AML-193 (cell line): ENCODE results near the gene TAF15.

Source experiments
- DNase-seq, 2 experiments: peaks; one replicate each; lab custom pipeline; 2025; lab: John Stamatoyannopoulos, UW

TAF15 gene

DNA sequence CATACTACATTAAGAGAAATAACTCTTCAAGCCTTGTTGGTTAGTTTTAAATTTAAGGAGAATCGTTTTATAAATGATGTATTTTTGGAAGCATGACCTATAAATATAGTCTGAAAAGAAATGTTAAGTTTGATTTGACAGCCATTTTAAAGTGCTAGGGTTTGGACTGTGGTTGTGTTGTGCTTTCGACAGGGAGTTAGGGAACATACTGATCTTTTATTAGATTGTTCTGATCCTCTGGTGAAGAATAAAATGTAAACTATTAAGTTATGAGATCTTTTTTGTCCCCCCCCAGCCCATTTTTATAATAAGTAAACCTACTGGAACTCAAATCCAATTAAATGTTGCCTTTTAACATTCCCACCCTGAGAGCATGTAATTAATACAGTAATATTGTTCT, 12.0 kb downstream of the TAF15 start:
- no peak for DNase-seq

DNA sequence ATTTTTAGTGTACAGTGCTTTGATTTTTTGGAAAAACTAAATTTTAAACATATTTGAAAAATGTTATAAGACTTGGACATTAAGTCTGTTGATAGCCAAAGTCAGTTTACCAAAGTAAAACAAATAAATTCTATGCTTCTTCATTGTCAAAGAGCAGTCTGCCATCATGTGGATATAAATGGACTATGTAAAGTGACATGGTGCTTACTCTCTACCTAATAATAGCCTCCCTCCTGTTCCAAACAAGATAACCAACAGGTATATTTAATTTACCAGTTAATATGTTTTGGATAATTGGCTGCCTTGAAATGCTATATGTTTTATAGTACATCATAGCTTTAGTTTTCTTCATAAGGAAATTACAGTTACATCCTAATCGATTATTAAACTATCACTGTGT, 15.9 kb downstream of the TAF15 start:
- no peak for DNase-seq

DNA sequence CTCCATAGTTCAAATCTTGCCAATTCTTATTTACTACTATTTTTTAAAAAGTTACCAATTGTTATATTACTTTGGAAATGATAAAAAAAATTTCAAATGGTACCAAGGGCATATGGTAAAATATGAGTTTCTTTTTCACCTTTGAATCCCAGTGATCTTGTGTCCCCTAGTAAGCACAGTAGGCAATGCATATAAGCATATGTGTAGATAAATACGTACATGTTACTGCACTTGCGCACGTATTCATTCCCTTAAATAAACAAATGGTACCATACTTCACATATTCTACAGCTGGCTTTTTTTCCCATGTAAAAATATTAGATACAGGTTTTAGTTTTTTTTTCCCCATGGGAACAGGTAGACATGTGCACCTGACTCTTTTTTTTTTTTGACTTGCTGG, 31.8 kb downstream of the TAF15 start:
- no peak for DNase-seq

DNA sequence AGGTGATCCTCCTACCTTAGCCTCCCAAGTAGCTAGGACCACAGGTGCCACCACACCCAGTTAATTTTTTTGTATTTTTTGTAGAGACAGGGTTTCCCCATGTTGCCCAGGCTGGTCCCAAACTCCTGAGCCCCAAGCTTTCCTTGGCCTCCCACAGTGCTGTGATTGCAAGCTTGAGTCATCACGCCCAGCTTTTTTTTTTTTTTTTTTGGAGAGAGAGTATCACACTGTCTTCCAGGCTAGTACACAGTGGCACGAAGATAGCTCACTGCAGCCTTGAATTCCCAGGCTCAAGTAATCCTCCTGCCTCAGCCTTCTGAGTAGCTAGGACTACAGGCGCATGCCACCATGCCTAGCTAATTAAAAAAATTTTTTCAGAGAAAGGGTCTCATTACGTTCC, 32.2 kb downstream of the TAF15 start:
- DNase-seq: no peak

DNA sequence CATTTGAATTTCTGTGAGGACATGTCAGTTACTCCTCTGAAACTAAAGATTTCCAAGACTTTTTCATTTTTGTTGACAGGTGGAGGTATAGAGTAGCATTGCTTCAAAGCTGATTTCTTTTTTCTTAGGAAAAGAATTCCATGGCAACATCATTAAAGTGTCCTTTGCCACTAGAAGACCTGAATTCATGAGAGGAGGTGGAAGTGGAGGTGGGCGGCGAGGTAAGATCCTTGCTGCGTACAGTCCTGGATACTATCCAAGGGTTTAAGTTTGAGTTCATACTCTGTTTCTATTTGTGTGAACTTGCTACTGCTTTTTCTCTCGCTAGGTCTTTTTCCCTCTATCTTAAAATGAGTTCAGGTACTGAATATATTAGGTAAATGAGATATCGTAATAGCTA, 33.0 kb downstream of the TAF15 start:
- no peak for DNase-seq

DNA sequence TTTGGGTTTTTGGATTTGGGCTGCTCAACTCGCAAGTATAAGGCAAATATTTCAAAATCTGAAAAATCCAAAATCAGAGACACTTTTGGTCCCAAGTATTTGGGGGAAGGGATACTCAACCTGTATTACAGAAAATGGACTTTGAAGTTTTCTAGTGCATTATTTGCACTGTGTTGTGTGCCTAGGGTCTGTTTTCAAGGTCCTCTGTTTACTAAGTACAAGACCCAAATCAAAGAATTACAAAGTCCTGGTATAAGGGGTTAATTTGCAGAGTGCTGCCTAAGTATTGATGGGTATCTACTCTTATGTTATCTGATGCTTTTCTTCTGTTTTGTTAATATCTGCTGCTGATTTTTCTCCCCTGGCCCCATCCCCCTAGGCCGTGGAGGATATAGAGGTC, 34.4 kb downstream of the TAF15 start:
- no peak for DNase-seq

DNA sequence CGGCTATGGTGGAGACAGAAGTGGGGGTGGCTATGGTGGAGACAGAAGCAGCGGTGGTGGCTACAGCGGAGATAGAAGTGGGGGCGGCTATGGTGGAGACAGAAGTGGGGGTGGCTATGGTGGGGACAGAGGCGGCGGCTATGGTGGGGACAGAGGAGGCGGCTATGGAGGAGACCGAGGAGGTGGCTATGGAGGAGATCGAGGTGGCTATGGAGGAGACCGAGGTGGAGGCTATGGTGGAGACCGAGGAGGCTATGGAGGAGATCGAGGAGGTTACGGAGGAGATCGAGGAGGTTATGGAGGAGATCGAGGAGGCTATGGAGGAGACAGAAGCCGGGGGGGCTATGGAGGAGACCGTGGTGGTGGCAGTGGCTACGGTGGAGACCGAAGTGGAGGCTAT, 35.3 kb downstream of the TAF15 start:
- no peak for DNase-seq

DNA sequence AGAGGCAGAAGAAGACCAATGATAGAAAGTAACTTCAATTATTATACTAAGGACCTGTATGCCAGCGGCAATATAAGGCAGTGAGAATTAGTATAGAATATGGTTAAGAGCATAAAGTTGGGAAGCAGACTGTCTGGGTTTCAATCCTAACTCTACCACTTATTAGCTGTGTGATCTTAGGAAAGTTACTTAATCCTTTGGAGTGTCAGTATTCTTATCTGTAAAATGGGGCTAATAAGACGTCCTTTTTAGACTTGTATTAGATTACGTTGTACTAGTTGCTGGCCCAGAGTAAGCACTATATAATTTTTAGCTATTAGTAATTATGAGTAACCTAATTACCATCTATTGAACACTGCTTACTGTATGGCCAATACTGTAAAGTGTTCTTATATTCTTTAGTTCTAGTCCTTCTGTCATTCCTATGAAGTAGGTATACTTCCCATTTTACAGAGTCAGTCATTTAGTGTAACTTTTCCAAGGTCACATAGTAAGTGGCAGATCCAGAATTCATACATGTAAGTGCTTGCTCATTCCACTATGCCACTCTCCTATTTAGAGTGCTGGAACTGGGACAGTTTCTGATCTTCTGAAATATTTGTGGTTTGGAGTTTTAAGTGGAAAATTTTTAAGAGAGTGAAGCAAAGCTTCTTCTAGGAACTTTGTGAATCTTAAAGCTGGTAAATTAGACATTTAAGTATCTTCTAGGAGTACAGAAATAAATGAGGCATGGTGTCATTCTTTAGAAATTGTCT, 36.9 kb downstream of the TAF15 start:
- no peak for DNase-seq

DNA sequence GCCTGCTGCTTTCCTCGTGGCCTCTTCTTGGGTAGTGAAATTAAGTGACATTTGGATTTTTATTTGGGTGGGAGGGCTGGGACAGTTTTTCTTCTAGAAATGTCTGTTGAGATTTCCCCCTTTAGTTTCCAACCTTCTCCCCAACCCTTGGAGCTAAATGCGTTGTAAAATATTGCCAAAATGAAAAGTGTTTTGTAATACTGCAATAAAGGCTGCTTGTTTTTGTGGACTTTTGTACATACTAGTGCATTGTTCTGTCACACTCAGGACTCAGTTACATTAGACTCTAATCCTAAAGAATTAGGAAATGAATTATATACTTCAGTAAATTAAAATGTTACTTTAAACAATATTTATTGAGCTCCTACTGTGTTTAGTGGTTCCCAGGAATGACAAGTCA, 37.7 kb downstream of the TAF15 start:
- DNase-seq: no peak

DNA sequence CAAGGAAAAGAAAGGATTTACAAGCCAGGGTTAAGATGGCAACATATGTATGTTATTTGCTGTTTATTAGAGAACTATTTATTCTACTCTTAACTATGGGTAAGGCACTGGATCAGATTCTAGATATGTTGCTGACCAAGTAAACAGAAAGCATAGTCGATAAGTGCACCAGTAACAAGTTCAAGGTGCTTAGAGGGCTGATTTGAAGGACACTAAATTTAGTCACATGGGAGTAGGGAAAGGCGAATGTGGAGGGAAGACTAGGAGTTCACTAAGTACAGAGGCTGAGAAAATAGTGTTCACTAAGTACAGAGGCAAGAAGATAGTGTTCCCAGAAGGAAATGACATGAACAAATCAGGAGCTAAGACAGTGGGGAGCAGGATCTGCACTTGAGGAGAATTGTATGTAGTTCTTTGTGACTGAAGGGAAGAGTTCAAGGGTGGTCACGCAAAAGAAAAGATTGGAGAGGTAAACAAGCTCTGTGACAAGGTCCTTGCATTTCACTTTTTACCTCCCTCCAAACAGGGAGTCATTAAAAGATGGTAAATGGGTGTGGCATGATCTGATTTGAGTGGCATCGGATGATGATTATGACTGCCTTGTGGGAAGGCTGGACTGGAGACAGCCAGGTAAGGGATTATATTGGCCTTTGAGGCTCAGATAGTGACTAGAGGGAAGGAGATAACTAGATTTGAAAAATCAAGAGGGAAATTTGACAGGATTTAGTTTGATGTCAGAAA, 38.5 kb downstream of the TAF15 start:
- DNase-seq: no peak

DNA sequence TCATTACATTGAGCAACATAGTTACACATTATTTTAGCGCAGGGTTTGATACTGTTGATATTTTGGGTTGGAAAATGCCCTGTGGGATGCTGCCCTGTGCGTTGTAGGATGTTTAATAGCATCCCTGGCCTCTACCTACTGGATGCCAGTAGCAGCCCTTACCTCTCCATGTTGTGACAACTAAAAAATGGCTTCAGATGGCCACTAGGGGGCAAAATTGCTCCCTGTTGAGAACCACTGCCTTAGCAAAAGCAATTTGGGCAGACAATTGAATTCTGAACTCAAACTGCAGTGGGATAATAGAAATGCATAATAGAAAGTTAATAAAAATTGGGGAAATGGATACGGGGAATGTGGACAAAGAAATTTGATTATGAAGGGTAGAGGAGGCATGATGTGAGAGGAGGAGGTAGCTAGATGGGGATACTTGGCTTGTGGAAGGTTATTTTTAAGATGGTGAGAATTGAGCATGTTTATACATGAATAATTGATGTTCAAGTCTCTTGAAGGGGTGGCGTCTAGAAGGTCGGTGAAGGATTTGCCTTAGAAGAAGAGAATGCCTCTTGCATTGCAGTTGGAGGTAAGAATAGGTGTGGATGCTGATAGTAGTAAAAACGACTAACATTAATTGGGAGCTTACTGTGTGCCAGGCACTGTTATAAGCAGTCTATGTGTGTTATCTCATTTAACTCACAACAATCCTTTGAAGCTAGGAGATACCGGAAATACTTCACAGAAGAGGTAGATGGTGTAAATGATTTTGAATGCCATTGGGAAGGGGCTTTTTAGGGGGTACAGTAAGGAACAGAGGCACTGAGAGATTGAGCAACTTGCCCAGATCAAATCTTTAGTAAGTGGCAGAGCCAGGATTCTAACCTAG, 40.4 kb downstream of the TAF15 start:
- DNase-seq: peak; percentile 79 to 86

DNA sequence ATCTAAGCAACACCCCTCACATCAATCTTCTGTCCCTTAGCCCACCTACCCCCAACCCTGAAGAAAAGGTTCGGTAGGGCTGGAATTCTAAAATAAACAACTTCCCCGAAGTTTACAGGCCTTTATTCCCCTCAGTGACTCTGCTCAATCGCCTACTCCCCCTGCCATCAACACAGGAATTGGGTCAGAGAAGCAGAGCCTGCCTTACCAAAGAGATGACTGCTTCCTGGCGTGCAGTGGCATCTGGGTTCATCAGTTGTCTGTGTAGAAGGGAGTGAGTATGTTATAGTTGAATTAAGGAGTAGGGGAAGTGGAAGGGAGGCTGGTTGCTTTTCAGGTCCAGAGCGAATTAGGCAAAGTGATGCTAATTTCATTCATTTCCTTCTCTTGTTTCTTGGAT, 46.7 kb downstream of the TAF15 start:
- no peak for DNase-seq

DNA sequence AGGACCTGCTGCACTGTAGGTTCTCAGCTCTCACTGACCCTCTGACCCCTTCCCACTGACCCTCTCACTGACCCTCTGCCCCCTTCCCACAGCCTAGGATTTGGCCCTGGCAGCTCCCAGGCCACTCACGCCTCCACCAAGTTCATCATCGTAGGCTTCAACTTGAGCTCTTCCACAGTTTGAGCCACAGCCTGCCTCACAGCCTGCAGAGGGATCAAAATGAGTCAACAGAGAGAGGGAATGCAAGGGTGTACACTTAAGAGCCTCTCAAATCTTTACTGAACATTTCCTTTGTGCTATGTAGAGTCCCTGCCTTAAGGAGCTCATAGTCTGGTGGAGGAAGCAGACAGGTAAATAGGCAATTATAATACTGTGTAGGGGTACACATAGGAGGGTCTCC, 47.3 kb downstream of the TAF15 start:
- DNase-seq: no peak

DNA sequence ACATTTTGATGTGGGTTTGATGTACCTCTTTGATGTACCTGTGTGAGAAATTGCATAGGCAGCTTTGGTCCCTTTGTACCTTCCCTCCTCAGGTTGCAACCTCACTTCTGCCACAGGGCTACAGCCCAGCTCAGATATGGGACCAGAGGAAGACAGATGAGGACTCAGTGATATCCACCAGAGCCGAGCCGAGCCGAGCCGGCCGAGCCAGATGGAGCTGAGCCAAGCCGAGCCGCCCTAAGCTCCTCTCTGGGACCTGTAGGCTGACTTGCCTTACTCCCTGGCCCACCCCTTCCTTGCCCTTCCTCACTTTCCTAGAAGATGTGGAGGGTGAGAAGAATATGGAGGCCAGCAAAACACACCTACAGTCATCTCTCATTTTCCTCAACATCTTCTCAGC, 55.6 kb downstream of the TAF15 start:
- DNase-seq: no peak

DNA sequence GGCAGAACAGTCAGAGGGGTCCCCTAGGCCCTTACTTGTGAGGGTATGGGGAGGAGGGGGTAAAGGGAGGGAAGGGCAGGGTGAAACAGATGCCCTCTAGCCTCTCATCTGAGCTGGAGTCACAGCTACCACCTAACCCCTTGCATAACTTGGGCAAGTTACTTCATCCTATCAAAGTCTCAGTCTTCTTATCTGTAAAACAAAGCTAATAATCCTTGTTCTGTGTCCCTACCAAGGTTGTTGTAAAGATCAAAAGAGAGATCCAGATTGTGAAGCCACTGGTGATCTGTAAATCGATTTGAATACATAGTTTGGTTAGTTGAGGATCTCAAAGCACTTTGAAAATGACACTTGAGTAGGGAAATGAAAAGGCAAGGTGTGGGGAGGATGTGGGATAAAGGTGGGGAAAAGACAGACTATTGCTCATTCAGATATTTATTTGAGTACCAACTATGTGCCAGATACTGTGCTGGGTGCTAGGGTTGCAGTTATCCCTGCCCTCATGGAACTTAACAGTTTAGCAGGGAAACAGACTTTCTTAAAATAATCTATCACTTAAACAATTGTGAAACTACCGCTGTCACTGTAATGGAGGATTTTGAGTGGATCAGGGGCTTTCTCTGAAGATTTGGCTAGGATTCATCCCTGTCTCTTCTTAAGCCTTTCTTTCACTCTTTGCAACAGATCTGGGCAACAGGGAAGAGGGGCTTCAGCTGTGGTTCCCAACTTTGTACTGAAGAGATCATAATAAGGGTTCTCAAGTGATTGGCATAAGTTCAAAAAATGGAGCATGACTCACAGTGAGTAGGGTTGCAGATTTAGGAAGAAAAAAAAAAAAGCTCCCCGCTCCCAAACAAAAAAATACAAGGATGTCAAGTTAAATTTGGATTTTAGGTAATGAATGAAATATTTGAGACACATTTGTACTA, 56.4 kb downstream of the TAF15 start:
- no peak for DNase-seq

DNA sequence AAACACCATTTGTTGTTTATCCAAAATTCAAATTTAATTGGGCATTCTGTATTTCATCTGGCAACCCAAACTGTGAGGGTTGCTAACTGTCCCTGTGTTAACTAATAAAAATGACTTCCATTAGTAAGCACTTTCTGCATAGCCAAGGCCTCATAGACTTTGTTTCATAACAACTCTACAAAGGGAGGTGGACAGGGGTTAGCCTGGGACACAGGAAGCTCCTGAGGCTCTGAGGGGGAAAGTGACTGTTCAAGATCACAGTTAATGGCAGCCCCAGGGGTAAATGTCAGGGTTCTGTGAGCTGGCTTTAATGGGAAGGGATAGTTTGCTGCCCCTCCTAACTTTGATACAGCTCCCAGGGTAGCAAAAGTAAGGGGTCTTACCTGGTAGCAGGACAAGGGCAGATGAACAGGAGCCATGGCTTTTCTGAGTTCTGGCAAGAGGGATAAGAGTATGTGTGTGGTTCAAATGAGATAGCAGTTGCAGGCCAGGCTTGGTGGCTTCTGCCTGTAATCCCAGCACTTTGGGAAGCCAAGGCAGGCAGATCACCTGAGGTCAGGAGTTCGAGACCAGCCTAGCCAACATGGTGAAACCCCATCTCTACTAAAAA, 57.2 kb downstream of the TAF15 start:
- DNase-seq: peak; percentile 73 to 84

DNA sequence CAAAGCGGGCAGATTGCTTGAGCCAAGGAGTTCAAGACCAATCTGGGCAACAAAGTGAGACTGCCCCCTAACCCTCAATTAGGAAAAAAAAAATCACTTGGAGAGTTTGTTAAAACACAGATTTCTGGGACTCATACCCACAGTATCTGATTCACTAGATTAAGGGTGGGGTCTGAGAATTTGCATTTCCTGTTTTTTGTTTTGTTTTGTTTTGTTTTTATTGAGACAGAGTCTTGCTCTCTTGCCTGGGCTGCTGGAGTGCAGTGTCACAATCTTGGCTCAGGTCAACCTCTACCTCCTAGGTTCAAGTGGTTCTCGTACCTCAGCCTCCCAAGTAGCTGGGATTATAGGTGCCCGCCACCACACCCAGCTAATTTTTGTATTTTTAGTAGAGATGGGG, 58.3 kb downstream of the TAF15 start:
- DNase-seq: no peak

DNA sequence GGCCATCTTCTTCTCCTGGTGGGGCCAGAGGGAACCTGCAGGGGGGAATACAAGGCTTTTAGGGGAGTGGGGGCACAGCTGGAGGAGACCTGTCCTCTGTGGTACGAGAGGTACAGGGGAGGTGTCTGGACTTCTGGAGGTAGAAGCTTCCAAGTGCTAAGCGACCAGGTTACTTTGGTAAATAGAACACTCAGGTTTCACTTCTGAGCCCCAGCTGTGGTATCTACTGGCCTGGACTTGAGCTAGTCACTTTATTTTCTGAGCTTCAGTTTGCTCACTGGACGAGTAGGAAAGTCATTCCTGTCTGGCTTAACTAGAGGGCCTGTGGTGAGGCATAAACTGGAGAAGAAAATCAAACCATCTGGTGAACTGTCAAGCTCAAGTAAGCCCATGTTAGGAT, 59.5 kb downstream of the TAF15 start, which contains the start of gene HEATR9:
TSS of gene HEATR9 (minus strand) at position 155 of the 400 bp plus-strand sequence. CDS start at position 6, 149 bp downstream.
- DNase-seq: no peak

DNA sequence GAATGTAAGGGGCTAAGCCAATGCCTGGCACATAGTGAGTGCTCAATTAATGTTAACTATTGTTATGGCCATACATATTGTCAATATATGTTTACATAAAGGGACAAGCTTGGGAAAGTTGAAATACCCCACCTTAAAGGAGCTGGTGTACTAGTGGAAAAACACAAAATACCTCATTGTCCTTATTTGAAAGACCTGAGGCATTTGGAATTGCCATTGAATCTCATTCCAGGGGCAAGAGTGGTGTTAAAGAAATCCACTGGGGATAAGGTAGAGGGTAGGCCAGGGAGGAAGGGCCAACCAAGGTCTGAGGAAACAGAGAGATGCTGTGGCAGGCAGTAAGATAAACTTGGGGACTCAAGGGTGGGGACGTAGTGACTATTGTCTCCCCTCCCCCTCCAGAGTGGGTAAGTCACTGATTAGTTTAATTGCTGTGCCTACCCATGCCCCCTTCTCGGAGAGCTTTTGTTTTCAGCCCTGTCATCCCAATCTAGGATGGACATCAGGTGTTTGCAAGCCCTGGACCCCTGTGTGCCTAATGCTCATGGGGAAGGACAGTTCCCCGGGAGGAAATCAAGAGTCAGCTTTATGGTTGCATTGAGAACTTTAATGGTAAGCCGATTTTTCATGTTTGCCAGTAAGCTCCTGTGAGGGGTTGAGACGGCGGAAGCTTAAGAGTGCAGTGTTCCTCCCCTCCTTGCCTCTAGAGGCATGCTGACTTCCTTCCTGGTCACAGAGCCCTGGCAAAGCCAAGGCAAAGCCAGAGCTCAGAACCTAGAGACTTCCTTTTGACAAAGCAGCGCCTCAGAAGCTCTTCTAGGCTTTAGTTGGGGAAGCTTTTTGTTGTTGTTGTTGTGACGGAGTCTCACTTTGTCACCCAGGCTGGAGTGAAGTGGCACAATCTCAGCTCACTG, 61.9 kb downstream of the TAF15 start:
- DNase-seq: peak; percentile 50 to 53
